ENCODE data around the gene FAM120A.
"Not testable (repeated sequence)": the region's sequence is repeated elsewhere in the genome, so short reads cannot be mapped to it uniquely, and the experiment has no call there.

FAM120A gene

DNA sequence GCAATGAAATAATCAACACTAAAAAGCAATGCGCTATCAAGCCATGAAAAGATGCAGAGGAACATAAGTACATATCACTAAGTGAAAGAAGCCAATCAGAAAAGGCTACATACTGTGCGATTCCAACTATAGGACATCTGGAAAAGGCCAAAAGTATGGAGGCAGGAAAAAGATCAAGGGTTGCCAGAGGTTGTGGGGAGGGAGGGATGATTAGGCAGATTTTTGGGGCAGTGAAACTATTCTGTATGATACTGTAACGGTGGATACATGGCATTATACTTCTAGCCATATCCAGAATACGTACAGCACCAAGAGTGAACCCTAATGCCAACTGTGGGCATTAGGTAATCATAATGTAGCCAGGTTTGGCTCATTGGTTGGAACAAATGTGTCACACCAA lies 51.9 kb downstream of the FAM120A start:
- Histone ChIP-seq H3K9me3 (ENCODE audit: control insufficient read depth, low read length) (no peaks in the 10 kb centered on the region), H3K36me3 (ENCODE audit: control insufficient read depth, insufficient read depth, low read length) (peaks cover 4% of the 10 kb centered on the region), H3K4me3 (ENCODE audit: insufficient read depth, low read depth, low read length) (no peak overlapping the region), H3K27me3 (ENCODE audit: control insufficient read depth, insufficient read depth, low read length, poor library complexity, severe bottlenecking) (no peaks in the 10 kb centered on the region), H3K27ac (ENCODE audit: insufficient read depth, low read depth, low read length, poor library complexity, severe bottlenecking) (no peak overlapping the region), H3K4me1 (ENCODE audit: control insufficient read depth, insufficient read depth, low read length) (no peaks in the 10 kb centered on the region)
- 90 to 99% methylated on average over 4 of the region's 4 CpGs for WGBS, 2 experiments

DNA sequence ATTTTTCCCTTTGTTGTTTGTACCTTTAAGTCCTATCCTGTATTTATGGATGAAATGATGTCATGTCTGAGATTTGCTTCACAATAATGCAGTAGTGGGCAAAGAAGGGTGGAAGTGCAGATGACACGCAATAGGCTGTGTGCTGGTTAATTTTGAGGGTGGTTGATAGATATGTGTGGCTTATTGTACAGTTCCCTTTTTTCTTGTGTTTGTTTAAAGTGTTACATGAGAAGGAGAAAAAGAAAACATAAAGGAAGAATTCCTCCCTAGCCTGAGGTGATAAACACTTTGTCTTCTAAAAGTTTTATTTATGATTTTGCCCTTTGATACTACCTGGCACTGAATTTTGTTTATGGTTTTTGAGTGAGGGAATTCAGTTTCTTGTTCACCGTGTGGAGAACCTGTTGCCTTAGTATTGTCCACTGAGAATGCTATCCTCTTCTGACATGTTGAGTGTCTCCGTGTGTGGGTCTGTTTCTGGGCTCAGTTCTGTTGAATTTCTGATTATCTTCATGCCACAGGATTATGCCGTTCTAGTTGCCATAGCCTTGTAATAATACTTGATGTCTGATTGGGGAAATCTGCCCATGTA lies 54.2 kb downstream of the FAM120A start:
- peaks cover 4% of the 10 kb centered on the region for H3K36me3 ChIP-seq (ENCODE audit: control insufficient read depth, insufficient read depth, low read length)
- no peak overlapping the region for H3K4me3 ChIP-seq (ENCODE audit: insufficient read depth, low read depth, low read length)
- no peak overlapping the region for H3K27ac ChIP-seq (ENCODE audit: insufficient read depth, low read depth, low read length, poor library complexity, severe bottlenecking)
- no peaks in the 10 kb centered on the region for H3K4me1 ChIP-seq (ENCODE audit: control insufficient read depth, insufficient read depth, low read length)
- H3K27me3 ChIP-seq (ENCODE audit: control insufficient read depth, insufficient read depth, low read length, poor library complexity, severe bottlenecking): no peaks in the 10 kb centered on the region
- H3K9me3 ChIP-seq (ENCODE audit: control insufficient read depth, low read length): no peaks in the 10 kb centered on the region
- 93 to 95% methylated on average over 4 of the region's 4 CpGs for WGBS, 2 experiments

DNA sequence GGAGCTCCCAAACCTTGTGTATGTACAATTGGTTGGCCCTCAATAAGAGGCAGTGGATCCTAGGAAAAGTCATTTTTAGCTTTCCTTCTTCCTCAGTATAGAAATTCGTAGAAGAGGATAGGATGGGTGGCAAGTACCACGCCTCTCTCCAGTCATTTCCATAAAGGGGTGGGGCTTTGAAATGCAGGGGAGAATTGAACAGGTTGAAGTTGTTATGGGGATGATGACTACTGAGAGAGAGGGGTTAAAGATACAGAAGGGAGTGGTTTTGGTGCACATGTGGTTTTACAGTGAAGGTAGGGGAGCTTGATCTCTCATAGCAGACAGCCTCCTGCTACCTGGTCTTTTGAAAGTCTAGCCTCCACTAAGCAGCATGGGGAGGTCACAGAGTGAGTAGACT lies 56.3 kb downstream of the FAM120A start:
- H3K4me3 ChIP-seq (ENCODE audit: insufficient read depth, low read depth, low read length): no peak overlapping the region
- H3K27me3 ChIP-seq (ENCODE audit: control insufficient read depth, insufficient read depth, low read length, poor library complexity, severe bottlenecking): no peaks in the 10 kb centered on the region
- no peaks in the 10 kb centered on the region for H3K9me3 ChIP-seq (ENCODE audit: control insufficient read depth, low read length)
- H3K27ac ChIP-seq (ENCODE audit: insufficient read depth, low read depth, low read length, poor library complexity, severe bottlenecking): no peak overlapping the region
- 95 to 96% methylated on average over 2 of the region's 2 CpGs for WGBS, 2 experiments
- H3K36me3 ChIP-seq (ENCODE audit: control insufficient read depth, insufficient read depth, low read length): peaks cover 4% of the 10 kb centered on the region
- H3K4me1 ChIP-seq (ENCODE audit: control insufficient read depth, insufficient read depth, low read length): no peaks in the 10 kb centered on the region

DNA sequence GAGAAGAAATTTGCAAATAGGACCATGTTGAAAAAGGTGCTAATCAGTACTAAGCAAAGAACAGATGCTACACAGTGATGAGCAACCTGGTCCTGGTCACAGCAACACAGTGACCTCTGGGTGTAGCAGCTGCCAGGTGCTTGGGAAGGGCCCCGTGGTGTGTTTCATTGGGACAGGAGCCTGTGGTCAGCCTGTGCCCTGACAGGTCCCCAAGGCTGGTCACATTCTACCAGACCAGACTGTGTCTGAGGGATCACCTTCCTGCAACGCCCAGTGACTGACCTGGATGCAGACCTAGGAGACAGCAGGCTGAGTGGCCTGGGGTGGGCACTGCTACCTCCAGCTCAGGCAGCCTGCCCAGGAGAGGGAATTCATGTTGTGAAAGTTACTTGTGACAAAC lies 56.7 kb downstream of the FAM120A start:
- no peaks in the 10 kb centered on the region for H3K4me1 ChIP-seq (ENCODE audit: control insufficient read depth, insufficient read depth, low read length)
- H3K4me3 ChIP-seq (ENCODE audit: insufficient read depth, low read depth, low read length): no peak overlapping the region
- WGBS, 2 experiments: 92 to 94% methylated on average over 2 of the region's 2 CpGs
- peaks cover 4% of the 10 kb centered on the region for H3K36me3 ChIP-seq (ENCODE audit: control insufficient read depth, insufficient read depth, low read length)
- no peaks in the 10 kb centered on the region for H3K9me3 ChIP-seq (ENCODE audit: control insufficient read depth, low read length)
- no peak overlapping the region for H3K27ac ChIP-seq (ENCODE audit: insufficient read depth, low read depth, low read length, poor library complexity, severe bottlenecking)
- no peaks in the 10 kb centered on the region for H3K27me3 ChIP-seq (ENCODE audit: control insufficient read depth, insufficient read depth, low read length, poor library complexity, severe bottlenecking)

DNA sequence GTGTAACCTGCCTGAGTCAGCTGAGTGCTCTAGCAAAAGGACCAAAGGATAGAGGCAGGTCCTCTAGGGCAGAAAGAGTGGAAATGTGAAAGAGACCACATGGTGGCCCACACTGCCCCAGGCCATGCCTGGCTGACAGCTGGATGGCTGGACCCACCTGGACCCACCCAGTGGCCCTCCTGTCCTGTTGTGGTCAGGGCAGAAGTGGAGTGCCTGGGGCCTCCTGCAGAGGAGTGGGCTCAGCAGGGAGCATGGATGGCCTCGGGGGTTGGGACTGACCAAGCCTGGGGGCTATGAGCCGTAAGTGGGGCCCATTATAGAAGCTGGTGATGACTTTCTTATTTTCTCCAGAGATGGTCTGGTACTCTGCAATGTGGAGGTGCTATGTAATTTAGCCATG lies 57.6 kb downstream of the FAM120A start:
- 81 to 82% methylated on average over 2 of the region's 2 CpGs for WGBS, 2 experiments
- Histone ChIP-seq H3K4me1 (ENCODE audit: control insufficient read depth, insufficient read depth, low read length) (no peaks in the 10 kb centered on the region), H3K4me3 (ENCODE audit: insufficient read depth, low read depth, low read length) (no peak overlapping the region), H3K9me3 (ENCODE audit: control insufficient read depth, low read length) (no peaks in the 10 kb centered on the region), H3K27ac (ENCODE audit: insufficient read depth, low read depth, low read length, poor library complexity, severe bottlenecking) (no peak overlapping the region), H3K36me3 (ENCODE audit: control insufficient read depth, insufficient read depth, low read length) (peaks cover 4% of the 10 kb centered on the region), H3K27me3 (ENCODE audit: control insufficient read depth, insufficient read depth, low read length, poor library complexity, severe bottlenecking) (no peaks in the 10 kb centered on the region)

DNA sequence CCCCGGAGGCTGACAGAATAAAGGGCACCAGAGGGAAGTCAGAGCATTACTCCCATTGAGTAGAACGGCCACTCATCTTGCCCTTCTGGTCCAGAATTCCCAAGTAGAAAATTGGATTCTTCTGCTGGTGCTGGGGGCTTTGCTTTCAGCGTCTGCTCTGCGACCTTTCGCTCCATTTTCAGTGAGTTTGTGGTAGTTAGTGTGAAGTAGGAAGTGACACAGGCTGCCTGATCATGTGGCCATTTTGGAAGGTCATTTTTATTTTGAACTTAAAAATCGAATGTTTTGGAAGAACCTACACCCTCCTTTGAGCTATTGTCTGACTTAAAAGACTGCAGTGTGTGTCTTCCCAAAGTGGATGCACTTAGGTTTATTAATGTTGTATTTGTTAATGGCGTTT lies 58.6 kb downstream of the FAM120A start:
- H3K36me3 ChIP-seq (ENCODE audit: control insufficient read depth, insufficient read depth, low read length): no peaks in the 10 kb centered on the region
- no peak overlapping the region for H3K4me3 ChIP-seq (ENCODE audit: insufficient read depth, low read depth, low read length)
- no peaks in the 10 kb centered on the region for H3K4me1 ChIP-seq (ENCODE audit: control insufficient read depth, insufficient read depth, low read length)
- no peaks in the 10 kb centered on the region for H3K9me3 ChIP-seq (ENCODE audit: control insufficient read depth, low read length)
- no peak overlapping the region for H3K27ac ChIP-seq (ENCODE audit: insufficient read depth, low read depth, low read length, poor library complexity, severe bottlenecking)
- WGBS, 2 experiments: 88 to 90% methylated on average over 6 to 7 of the region's 7 CpGs
- no peaks in the 10 kb centered on the region for H3K27me3 ChIP-seq (ENCODE audit: control insufficient read depth, insufficient read depth, low read length, poor library complexity, severe bottlenecking)

DNA sequence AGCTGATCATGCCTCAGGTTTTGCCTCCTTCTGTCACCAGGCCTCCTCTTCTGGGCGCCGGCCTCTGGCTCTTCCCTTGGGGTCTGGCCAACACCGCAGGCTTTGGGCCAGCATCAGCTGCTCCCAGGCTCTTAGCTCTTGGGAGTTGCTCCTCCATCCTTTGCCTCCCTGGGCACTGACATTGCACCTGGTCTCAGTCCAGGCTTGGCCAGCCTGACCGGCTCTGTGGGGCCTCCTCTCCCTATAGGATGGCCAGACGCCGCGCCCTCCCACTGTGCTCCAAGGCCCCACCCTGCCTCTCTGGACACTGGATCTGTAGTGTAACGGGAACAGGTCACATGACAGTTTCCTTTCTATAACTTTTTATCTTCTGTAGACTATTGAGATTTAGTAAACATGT lies 59.7 kb downstream of the FAM120A start:
- H3K4me3 ChIP-seq (ENCODE audit: insufficient read depth, low read depth, low read length); H3K27me3 ChIP-seq (ENCODE audit: control insufficient read depth, insufficient read depth, low read length, poor library complexity, severe bottlenecking); H3K4me1 ChIP-seq (ENCODE audit: control insufficient read depth, insufficient read depth, low read length); H3K27ac ChIP-seq (ENCODE audit: insufficient read depth, low read depth, low read length, poor library complexity, severe bottlenecking); H3K9me3 ChIP-seq (ENCODE audit: control insufficient read depth, low read length); H3K36me3 ChIP-seq (ENCODE audit: control insufficient read depth, insufficient read depth, low read length): not testable (repeated sequence)
- WGBS, 2 experiments: 93 to 96% methylated on average over 8 of the region's 8 CpGs

DNA sequence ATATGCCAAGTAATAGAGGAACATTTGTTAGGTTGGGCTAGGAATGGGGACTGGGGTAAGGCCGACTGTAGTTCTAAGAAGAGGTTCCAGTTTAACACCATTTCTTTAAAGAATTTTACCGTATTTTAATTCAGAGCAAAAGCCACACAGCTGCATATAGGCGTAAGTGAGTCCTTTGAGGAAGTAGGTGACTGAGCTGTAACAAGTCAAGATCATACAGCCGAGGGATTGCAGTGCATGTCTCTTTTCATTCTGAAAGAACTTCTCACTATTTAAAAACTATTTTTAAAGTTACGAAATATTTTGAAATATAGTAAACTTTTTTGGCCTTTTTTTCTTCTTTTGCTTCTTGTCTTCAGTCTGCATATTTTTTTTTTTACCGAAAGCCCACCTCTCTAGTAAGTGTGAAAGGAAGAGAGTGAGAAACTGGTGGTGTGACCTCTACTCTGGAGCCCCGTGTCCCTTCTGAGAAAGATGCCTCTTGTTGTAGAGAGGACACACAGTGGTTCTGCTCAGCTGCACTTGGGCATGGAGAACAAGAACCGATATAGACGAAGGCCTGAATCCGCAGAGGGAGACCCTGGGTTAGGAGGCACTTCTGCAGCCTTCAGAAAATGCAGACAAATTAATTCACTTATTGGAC lies 60.8 kb downstream of the FAM120A start:
- not testable (repeated sequence) for H3K36me3 ChIP-seq (ENCODE audit: control insufficient read depth, insufficient read depth, low read length); H3K4me3 ChIP-seq (ENCODE audit: insufficient read depth, low read depth, low read length); H3K9me3 ChIP-seq (ENCODE audit: control insufficient read depth, low read length); H3K4me1 ChIP-seq (ENCODE audit: control insufficient read depth, insufficient read depth, low read length); H3K27ac ChIP-seq (ENCODE audit: insufficient read depth, low read depth, low read length, poor library complexity, severe bottlenecking); H3K27me3 ChIP-seq (ENCODE audit: control insufficient read depth, insufficient read depth, low read length, poor library complexity, severe bottlenecking)
- WGBS, 2 experiments: 86 to 95% methylated on average over 6 to 9 of the region's 10 CpGs

DNA sequence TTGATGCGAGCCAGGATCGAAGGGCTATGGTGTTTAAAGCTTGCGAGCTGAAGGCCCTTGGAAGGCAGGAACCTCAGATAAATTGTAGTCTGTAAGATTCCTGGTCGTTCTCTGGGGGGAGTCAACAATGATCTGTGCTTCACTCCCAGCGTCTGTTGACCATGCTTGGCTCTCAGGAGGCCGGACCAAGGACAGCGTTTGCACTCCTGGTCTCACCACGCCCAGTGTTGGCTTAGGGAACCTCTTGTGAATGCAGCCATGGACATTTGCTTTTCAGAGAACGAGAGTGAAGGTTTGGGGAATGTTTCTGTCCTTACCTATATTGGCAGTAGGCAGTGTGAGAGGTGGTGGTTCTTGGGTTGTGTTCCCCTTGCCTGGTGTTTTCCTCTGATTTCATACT lies 62.1 kb downstream of the FAM120A start:
- 94% methylated on average over 9 of the region's 9 CpGs for WGBS, 2 experiments
- Histone ChIP-seq H3K27ac (ENCODE audit: insufficient read depth, low read depth, low read length, poor library complexity, severe bottlenecking) (no peak overlapping the region), H3K27me3 (ENCODE audit: control insufficient read depth, insufficient read depth, low read length, poor library complexity, severe bottlenecking) (no peaks in the 10 kb centered on the region)

DNA sequence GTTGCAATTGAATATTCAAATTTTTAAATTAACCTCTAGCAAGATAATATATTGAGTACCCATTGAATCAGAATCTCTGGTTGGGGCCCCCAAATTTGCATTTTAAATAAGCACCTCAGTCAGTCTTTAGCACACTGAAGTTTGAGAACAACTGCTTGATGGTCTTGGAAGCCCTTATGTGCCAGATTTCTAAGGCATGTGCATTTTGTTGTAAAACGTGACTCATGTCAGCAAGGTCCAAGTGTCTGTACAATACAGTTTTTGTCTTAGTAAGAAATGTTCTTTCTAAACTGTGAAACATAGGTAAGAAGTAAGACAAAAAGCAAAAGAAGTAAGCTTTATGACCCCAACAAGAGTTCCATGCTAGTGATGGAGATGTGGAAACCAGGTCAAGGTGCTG lies 65.8 kb downstream of the FAM120A start:
- Histone ChIP-seq H3K4me1 (ENCODE audit: control insufficient read depth, insufficient read depth, low read length) (no peaks in the 10 kb centered on the region), H3K36me3 (ENCODE audit: control insufficient read depth, insufficient read depth, low read length) (peaks cover 3% of the 10 kb centered on the region), H3K27me3 (ENCODE audit: control insufficient read depth, insufficient read depth, low read length, poor library complexity, severe bottlenecking) (no peaks in the 10 kb centered on the region), H3K27ac (ENCODE audit: insufficient read depth, low read depth, low read length, poor library complexity, severe bottlenecking) (no peak overlapping the region), H3K9me3 (ENCODE audit: control insufficient read depth, low read length) (no peaks in the 10 kb centered on the region), H3K4me3 (ENCODE audit: insufficient read depth, low read depth, low read length) (no peak overlapping the region)
- WGBS, 2 experiments: 91 to 100% methylated on average over 1 of the region's 1 CpG

More for the DNA sequence above, 62.1 kb downstream of the FAM120A start:
- Histone ChIP-seq H3K4me1 (ENCODE audit: control insufficient read depth, insufficient read depth, low read length) (no peaks in the 10 kb centered on the region), H3K9me3 (ENCODE audit: control insufficient read depth, low read length) (no peaks in the 10 kb centered on the region), H3K36me3 (ENCODE audit: control insufficient read depth, insufficient read depth, low read length) (peaks cover 3% of the 10 kb centered on the region), H3K4me3 (ENCODE audit: insufficient read depth, low read depth, low read length) (no peak overlapping the region)

All from ectodermal cell (in vitro differentiated cells).